TTC549 (cell line): ENCODE measurements around the gene NCOA5.

Experiments
- FAIRE-seq: peaks from 2 replicates; lab custom pipeline; 2012; peaks lifted over from hg19 to GRCh38; lab: Jason Lieb, UNC

The NCOA5 gene

DNA sequence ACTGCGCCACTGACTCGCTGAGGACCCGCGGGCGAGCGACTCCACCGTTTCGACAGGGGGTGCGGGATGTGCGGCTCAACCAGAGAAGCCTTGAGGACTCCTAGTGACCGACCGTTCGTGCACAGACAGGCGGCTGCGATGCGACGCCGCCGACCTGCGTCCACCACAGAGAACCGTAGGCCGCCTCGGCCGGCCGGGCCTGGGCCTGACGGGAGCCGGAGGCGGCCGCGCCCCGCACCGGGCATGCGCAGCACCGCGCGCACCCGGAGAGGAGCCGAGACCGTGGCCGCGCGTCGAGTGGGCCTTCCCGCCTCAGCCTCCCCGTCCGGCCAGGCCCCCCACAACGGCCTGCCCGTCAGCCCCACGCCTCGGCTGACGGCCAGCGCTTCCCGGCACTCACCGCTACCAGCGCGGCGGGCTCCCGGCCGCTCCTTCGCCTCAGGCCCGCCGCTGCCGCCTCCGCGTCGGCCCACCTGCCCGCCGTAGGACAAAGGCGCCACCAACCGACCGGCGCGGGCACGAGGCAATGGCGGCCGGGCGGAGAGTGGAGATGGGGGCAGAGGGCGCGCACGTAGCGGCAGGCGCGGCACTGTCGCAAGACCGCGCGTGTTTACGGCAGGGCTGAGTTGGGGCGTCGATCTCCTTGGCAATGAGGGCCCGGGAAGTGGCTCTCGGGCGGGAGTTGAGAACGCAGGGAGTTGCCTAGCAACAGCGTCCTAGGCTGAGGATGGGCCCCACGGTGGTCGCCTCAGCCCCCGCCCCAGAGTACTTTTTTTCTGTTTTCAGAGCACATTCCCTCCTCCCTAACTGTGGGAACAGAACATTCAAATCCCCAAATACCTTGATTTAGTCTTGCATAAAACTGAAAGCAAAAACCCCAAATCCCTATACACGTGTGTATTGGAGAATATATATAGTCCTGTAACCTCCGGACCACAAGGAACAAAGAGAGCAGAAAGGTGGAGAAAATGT is at the start of gene NCOA5:
Gene NCOA5 (minus strand): TSS at position 546 of the 972 bp plus-strand sequence. CDS start 10,538 bp downstream, outside the sequence.
- FAIRE-seq: no peak

DNA sequence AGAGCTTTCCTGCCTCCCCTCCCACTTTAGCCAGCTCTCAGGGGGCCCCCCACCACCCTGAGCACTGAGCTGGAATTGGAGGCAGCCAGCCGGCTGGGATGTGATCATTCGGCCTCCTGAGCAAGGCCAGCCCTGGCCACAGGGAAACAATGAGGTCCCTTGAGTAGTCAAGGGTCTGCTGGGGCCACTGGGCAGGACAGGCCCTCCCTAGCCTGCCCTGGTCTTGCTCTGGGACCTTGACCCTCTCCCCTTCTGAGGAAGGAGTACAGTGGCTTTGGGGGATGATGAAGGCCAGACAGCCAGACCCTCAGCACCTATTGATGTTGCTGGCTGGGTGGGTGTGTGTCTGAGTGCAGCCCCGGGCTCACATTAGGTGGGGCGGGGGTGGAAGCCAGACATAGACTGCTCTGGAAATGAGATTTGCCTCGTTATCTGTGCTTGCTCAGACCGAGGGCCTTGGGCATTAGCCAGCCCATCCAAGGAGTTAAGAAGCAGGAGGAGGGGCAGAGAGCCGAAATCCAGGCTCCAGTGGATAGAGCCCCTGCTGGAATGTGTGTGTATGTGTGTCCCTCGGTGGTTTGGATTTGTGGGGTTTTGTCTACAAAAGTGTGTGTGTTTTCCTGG is 49.6 kb upstream of the NCOA5 start:
- FAIRE-seq: no peak

DNA sequence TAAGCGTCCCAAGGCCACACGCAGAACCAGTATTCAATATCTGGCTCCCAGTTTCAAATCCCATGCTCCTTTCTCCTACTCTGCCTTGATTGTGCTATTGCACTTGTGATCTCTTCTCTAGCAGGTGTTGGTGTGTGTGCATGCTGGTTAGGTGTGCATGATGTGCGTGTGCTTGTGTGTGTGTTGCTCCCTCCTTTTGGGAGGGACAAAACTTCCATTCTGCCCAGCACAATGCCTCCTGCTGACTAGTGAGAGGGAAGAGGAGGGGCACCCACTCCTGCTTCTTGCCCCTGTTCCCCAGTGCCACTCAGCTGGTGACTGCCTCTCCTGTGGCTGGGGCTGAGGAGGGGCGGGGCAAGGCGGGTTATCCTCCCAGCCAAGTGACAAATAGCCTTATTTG is 48.1 kb upstream of the NCOA5 start:
- no peak for FAIRE-seq

DNA sequence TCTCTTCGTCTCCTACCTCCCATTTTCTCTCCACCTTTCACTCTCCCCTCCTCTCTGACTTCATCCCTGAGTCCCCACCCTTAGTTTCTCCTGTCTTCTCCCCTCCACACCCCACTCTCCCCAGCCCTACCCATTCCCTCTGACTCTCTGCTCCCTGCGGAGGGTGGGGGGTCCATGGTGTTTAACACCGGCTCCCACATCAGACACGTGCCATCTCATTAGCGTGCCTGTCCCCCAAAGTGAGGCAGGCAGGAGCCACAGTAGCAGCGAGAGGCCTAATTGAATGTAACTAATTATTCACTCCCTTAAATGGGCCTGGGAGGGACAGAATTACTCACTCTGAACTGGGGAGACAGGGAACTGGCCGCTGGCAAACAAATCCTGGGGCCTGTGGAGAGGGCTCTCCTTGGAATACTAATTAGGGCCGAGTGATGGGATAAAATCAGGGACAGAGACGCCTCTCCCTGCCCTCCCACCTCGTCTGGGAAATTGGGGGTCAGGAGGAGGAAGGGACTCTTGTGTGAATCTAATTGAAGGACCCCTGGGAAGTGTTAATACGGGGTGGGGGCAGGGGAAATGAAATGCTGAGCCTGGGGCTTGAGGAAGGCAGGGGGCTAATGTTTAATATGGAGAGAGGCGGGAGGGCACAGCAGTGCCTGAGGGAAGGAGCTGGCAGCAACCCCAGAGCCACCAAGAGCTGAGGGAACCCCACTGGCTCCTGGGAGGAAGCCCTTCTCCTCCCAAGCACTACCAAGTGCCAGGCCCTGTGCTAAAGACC is 46.3 kb upstream of the NCOA5 start:
- FAIRE-seq: no peak

- no peak for FAIRE-seq
These were observed 45.0 kb upstream of the NCOA5 start for GRCh38 chr20:46134716-46135115.

- no peak for FAIRE-seq
These were observed 44.3 kb upstream of the NCOA5 start for GRCh38 chr20:46133886-46134654.

- no peak for FAIRE-seq
These were observed 43.0 kb upstream of the NCOA5 start for GRCh38 chr20:46132705-46133120.

DNA sequence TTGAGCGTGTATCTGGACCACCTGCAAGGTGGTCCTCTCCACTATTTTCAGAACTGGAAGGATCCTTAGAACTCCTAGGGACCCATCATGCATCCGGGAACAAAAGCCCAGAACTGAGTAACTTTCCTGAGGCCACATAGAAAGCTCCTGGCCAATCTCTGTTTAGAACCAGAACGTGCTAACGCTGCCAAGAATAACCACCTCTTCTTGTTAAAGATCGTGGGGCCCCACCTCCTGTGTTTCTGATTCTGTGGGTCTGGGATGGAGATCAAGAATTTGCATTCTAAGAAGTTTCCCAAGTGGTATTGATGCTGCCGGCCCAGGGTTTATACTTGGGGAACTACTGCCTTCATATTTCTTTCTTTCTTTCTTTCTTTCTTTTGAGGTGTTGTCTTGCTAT is 41.6 kb upstream of the NCOA5 start:
- no peak for FAIRE-seq

GRCh38 chr20:46130534-46130933 is 40.8 kb upstream of the NCOA5 start:
- FAIRE-seq: no peak

DNA sequence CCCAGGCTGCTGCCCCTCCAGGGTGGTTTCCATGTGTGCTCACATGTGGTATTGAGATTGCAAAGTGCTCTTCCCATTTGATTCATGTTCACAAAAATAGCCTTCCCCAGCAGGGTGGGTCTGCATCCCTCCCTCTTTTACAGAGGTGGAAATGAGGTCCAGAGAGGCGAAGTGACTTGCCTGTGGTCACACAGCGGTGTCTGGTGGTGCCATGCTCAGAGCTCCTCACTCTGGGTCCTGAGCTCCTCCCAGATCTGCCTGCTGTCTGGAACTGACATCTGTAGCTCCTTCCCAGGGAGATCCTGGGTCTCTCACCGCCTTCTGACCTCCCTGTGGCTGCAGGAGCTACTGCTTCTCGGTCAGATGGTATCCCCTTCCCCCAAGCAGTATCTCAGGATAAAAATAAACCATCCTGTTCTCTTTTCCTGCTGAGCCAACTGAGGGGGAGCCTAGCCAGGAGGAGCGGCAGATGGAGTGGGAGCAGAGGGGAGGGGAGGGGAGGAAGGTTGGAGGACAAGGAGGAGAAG is 40.3 kb upstream of the NCOA5 start:
- no peak for FAIRE-seq

- FAIRE-seq: no peak
These were observed 38.8 kb upstream of the NCOA5 start for GRCh38 chr20:46128310-46129151.

DNA sequence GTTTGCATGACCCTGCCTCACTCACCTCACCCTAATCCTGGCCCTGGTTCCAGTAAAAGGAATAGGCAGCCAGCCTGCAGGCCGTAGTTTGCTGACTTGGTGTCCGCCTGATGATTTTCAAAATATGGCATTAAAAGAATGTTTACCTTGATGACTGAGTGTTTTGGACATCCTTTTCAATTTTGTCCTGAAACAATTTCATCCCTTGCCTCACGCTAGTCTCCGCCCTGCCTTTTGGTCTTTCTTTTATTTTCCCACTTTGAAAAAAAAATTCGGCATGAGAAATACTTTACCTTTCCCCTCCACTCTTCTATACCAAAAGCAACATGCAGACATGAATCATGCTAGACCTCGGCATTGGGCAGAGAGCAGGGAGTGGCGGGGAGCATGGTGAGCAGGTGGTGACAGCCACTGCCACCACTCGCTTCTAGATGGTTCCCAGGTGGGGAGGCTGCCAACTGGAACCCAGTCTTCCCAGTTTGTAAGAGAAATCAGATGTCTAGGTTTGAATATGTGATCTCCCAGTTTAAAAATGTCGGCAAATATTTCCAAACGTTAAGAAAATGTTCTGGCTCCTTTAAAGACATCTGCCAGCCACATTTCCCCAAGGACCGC is 37.7 kb upstream of the NCOA5 start:
- FAIRE-seq: no peak

DNA sequence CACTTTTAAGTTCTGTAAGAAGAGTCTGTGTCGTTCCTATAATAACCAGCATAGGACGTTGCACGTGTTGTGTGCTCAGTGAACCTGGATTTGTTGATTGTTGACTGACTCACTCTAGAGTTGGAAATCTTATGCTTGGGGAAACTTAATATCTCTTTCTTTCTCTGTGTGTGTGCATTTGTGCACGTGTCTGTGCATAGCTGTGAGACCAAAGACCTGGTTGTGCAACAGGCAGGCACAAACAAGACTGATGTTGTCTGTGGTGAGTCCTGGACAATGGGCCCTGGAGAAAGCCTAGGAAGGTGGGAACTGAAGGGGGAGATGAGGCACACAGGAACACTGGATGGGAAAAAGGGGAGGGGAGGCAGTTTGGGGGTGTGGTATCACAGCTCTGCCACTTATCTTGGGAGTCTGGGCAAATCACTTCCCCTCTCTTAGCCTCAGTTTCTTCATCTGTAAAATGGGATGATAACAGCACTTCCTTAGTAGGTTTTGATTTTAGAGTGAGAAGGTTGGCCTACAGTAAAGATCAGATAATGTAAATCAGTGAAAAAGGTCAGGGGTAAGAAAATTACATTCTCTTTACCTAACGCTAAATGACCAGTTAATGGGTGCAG is 36.8 kb upstream of the NCOA5 start:
- FAIRE-seq: no peak

DNA sequence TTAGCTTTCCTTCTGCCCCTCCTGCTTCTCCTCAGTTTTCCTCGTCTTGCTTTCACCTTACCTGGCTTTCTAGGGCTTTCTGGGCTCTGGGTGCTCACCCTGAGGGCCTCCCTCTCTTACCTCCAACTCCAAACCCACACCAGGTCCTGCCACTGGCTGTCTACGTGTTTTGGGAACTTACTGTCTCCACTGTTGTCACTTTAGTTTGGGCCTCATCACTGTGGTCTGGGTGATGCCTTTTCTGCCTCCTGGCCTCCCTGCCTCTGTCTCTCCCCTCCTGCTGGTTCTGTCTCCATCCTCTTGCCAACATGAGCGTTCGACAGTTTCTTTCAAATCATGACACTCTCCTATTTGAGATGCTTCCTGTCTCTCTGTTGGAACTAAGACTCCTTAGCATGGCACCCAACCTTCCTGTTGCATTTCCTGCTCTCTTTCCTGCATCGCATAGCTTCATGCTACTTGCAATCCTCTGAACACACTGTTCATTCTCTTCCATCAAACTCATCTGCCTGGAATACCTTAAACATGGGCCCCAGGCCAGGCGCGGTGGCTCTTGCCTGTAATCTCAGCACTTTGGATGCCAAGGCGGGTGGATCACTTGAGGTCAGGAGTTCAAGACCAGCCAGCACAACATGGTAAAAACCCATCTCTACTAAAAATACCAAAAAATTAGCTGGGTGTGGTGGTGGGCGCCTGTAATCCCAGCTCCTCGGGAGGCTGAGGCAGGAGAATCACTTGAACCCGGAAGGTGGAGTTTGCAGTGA is 33.9 kb upstream of the NCOA5 start:
- no peak for FAIRE-seq

DNA sequence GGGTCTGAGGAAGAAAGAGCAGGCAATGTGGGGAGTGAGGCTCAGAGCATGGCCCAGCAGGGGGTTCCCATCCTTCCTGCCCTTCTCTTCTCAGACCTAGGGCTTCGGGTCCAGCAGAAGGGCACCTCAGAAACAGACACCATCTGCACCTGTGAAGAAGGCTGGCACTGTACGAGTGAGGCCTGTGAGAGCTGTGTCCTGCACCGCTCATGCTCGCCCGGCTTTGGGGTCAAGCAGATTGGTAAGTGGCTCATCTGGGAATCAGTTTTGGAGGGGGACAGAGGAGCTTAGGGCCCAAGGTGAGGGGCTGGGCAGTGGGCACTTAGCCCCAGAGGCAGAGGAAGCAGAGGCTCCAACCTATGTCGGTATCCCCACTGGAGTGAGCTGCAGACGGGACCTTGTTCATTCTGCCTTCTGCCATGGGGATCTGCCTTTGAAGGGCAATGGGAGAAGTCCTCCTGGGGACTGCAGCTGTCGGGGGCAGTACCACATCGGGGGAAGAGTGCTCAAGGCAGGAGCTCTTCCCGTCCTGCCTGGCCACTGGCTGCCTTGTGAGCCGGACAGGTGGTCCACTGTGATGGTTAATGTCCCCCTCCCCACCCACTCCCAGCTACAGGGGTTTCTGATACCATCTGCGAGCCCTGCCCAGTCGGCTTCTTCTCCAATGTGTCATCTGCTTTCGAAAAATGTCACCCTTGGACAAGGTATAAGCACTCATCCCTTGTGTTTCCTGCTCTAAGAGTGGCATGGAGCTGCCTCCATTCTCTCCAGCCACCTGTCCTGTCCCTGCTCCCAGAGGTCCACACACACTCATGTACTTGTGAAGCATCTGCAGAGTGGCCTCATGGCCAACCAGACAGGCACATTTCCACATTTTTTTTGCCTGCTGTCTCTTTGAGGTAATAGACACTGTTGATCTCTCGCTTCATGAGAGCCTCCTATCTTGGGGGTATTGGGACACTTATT is 33.0 kb upstream of the NCOA5 start:
- no peak for FAIRE-seq

DNA sequence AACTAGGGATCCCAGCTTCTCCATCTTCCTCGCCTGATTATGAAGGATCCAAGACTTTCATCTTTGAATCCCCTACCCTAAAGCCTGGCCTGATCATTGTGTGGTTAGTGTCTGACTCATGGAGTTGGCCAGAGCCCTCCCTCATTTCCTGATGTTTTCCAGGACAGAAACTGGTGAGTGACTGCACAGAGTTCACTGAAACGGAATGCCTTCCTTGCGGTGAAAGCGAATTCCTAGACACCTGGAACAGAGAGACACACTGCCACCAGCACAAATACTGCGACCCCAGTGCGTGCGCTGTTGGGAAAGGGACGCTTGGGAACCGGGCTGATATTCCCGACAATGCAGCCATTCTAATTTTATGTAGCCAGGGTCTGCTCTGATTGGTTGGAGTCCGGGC is 32.3 kb upstream of the NCOA5 start:
- no peak for FAIRE-seq

DNA sequence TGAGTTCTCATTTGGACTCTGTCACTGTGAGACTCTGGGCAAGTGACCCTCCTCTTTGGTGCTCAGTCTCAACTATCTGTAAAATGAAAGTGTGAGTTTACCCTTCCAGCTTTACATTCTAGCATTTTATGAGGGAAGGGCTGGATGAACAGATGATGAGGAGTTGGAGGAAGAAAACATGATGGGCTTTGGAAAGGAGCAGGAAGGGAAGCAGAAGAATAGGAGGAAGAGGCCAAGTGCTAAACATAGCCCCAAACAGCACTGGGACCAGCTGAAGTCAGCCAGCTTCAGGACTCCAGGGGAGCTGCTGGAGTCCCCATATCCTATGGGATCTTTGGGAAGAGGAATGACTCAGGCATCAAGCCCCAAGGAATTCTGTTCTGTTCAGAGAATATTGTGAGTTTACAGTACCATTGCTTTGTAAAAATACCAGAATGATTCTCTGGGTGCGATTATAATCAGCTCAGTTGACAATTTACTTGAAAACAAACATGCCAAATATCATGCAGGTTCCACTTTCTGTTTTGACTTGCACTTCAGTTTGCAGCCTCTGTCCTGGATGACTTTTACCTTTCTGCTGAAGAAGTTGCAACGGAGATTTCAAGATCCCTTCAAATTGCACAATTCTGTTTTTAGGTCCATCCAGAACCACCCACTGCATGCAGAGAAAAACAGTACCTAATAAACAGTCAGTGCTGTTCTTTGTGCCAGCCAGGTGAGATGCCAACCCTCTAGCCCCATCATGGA is 31.6 kb upstream of the NCOA5 start:
- no peak for FAIRE-seq
